Fibroblast of lung (primary cell): Measurements from ENCODE around the gene RAET1E. TPM values are rescaled to one million over a fixed set of nuclear protein-coding genes. Genes with fewer than 3 reads are reported as not detected.

ENCODE experiments used
- DNase-seq, 2 donors: peaks; one replicate each; pipeline versions ENCODE4 v3.0.0 to v3.0.0-alpha.2; 2010; ENCODE audit warnings: low read depth in 2 of 2
- H2AFZ ChIP-seq: 2 replicates; pipeline ENCODE4 v1.5.1; 2012; ENCODE audit warnings: low read length, control low read depth, inconsistent platforms
- H3K27ac ChIP-seq: 2 replicates; pipeline ENCODE4 v1.5.1; 2011; ENCODE audit warnings: low read length, control low read depth; ENCODE audit not compliant: insufficient read depth
- H3K27me3 ChIP-seq: 2 replicates; pipeline ENCODE4 v1.5.1; 2011; ENCODE audit warnings: mild to moderate bottlenecking, low read length; ENCODE audit not compliant: control insufficient read depth, insufficient read depth
- H3K36me3 ChIP-seq: 2 replicates; pipeline ENCODE4 v1.5.1; 2011; ENCODE audit warnings: low read length; ENCODE audit not compliant: control insufficient read depth, insufficient read depth
- H3K4me1 ChIP-seq: 2 replicates; pipeline ENCODE4 v1.5.1; 2011; ENCODE audit warnings: low read length; ENCODE audit not compliant: control insufficient read depth, insufficient read depth; ENCODE audit errors: extremely low read depth
- H3K4me2 ChIP-seq: 2 replicates; pipeline ENCODE4 v1.5.1; 2011; ENCODE audit warnings: low read length, control low read depth; ENCODE audit not compliant: insufficient read depth; ENCODE audit errors: extremely low read depth
- H3K4me3 ChIP-seq, 4 experiments: fragments of 200-600 bp in 1 of 4; sonication (generic) in 1 of 4; replicated peaks in 1 of 4; 2 replicates each; pipeline ENCODE4 v1.5.1; 2011 to 2016; ENCODE audit warnings: low read length in 4 of 4, low read depth in 3 of 4, mild to moderate bottlenecking in 3 of 4, control low read depth in 2 of 4, inconsistent platforms in 1 of 4, mixed read lengths in 1 of 4; ENCODE audit not compliant: insufficient read depth in 1 of 4; ENCODE audit errors: control extremely low read depth in 1 of 4
- H3K79me2 ChIP-seq: 2 replicates; pipeline ENCODE4 v1.5.1; 2012; ENCODE audit warnings: mild to moderate bottlenecking, low read length, inconsistent platforms; ENCODE audit not compliant: control insufficient read depth, insufficient read depth
- H3K9ac ChIP-seq: 2 replicates; pipeline ENCODE4 v1.5.1; 2011; ENCODE audit warnings: mild to moderate bottlenecking, low read length, control low read depth; ENCODE audit not compliant: insufficient read depth
- H3K9me3 ChIP-seq: 2 replicates; pipeline ENCODE4 v1.5.1; 2012; ENCODE audit warnings: low read depth, low read length; ENCODE audit not compliant: control insufficient read depth, insufficient read depth
- H4K20me1 ChIP-seq: 2 replicates; pipeline ENCODE4 v1.5.1; 2011; ENCODE audit warnings: low read length; ENCODE audit not compliant: control insufficient read depth, insufficient read depth; ENCODE audit errors: extremely low read depth
- CTCF ChIP-seq, 2 donors: IDR thresholded peaks in 1 of 2; conservative IDR thresholded peaks in 1 of 2; 1 replicate in 1 of 2; 2 replicates in 1 of 2; pipeline ENCODE4 v1.5.1; 2011 to 2012; ENCODE audit warnings: low read length in 2 of 2, control low read depth in 1 of 2, inconsistent platforms in 1 of 2, low read depth in 1 of 2, mild to moderate bottlenecking in 1 of 2
- EZH2 ChIP-seq: IDR thresholded peaks from 2 replicates; pipeline ENCODE4 v1.5.1; 2012; ENCODE audit warnings: low read length, control low read depth, mild to moderate bottlenecking; ENCODE audit errors: missing control alignments
- polyA plus RNA-seq, 2 donors: library from polyadenylated mRNA; depleted of rRNA in 1 of 2; stranded (reverse) in 1 of 2; unstranded in 1 of 2; fragments of >200 nt; gene quantifications; 2 replicates each; pipeline ENCODE4 v1.2.1, GENCODE V29; 2011 to 2012; ENCODE audit warnings: missing spikeins in 1 of 2
- total RNA-seq: library from RNA; depleted of rRNA; stranded (reverse); fragments of >200 nt; gene quantifications from 2 replicates; pipeline ENCODE4 v1.2.1, GENCODE V29; 2014

The RAET1E gene
- total and polyA plus RNA-seq, 2 donors (not counting 1 experiment from before 2014, with no cell fraction given) = 0.12 to 1.5 TPM

- Histone ChIP-seq H3K79me2 (no peaks in the 10 kb centered on the region), H3K4me3 (no peak overlapping the region), H3K27ac (no peak overlapping the region), H4K20me1 (no peaks in the 10 kb centered on the region), H2AFZ (no peak overlapping the region), H3K4me2 (no peak overlapping the region), H3K4me1 (peaks cover 3% of the 10 kb centered on the region), H3K9ac (no peak overlapping the region), H3K36me3 (no peaks in the 10 kb centered on the region), H3K9me3 (no peaks in the 10 kb centered on the region), H3K27me3 (peaks cover 6% of the 10 kb centered on the region)
- DNase-seq = no peak
- TF ChIP-seq CTCF (conservative IDR thresholded peaks at IDR 0.05 in 1 of 2, IDR thresholded peaks at IDR 0.05 in 1 of 2; ENCODE audit: low read depth in 1 of 2, low read length in 2 of 2) (no peak), EZH2 (no peak)
Measured at GRCh38 chr6:149881860-149882259, 16.1 kb downstream of the RAET1E start.

DNA sequence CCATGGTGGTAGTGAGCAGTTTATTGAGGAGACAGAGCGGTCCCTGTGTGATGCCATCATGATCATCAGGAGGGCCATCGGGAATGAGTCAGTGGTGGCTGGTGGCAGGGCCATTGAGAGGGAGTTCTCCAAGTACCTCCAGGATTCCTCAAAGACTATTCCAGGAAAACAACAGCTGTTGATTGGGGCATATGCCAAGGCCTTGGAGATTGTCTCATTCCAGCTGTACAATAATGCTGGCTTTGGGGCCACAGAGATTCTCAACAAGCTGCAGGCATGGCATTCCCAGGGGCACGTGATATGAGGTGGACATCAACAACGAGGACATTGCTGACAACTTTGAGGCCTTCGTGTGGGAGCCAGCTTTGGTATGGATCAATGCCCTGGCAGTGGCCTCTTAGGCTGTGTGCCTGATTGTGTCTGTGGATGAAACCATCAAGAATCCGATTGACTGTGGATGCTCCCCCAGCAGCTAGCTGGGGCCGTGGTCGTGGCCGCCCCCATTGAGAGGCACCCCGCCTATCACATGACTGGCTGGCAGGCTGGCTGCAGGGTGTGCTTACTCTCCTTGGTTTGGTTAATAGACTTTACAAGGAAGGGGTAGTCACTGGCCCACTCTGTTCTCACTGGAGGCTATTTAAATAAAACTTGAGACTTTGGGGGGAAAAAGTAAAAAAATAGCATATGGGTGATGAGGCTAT lies 16.7 kb downstream of the RAET1E start:
- Histone ChIP-seq H4K20me1 (no peaks in the 10 kb centered on the region), H3K9me3 (no peaks in the 10 kb centered on the region), H3K27ac (no peak overlapping the region), H3K4me1 (peaks cover 3% of the 10 kb centered on the region), H3K4me3 (no peak overlapping the region), H3K9ac (no peak overlapping the region), H3K36me3 (no peaks in the 10 kb centered on the region), H3K27me3 (peaks cover 6% of the 10 kb centered on the region), H3K79me2 (no peaks in the 10 kb centered on the region), H2AFZ (no peak overlapping the region), H3K4me2 (no peak overlapping the region)
- TF ChIP-seq CTCF (conservative IDR thresholded peaks at IDR 0.05 in 1 of 2, IDR thresholded peaks at IDR 0.05 in 1 of 2; ENCODE audit: low read depth in 1 of 2, low read length in 2 of 2) = no peak
- TF ChIP-seq EZH2 = no peak
- no peak for DNase-seq

- Histone ChIP-seq H3K27me3 (peaks cover 6% of the 10 kb centered on the region), H2AFZ (no peak overlapping the region), H3K4me2 (no peak overlapping the region), H3K27ac (no peak overlapping the region), H3K4me3 (no peak overlapping the region), H3K4me1 (no peaks in the 10 kb centered on the region), H3K9me3 (no peaks in the 10 kb centered on the region), H3K79me2 (no peaks in the 10 kb centered on the region), H3K36me3 (no peaks in the 10 kb centered on the region), H3K9ac (no peak overlapping the region), H4K20me1 (no peaks in the 10 kb centered on the region)
- DNase-seq = no peak
- TF ChIP-seq CTCF (conservative IDR thresholded peaks at IDR 0.05 in 1 of 2, IDR thresholded peaks at IDR 0.05 in 1 of 2; ENCODE audit: low read depth in 1 of 2, low read length in 2 of 2) (no peak), EZH2 (no peak)
Measured at GRCh38 chr6:149877659-149878058, 20.3 kb downstream of the RAET1E start.
